Hypothalamus (tissue), 51 donors: ENCODE measurements around the gene NUFIP1.
"Not testable (repeated sequence)": the region's sequence is repeated elsewhere in the genome, so short reads cannot be mapped to it uniquely, and the experiment has no call there.

ENCODE experiments used
- DNase-seq, 51 donors: peaks; one replicate each; lab custom pipeline; 2025; lab: John Stamatoyannopoulos, UW

NUFIP1 gene

DNA sequence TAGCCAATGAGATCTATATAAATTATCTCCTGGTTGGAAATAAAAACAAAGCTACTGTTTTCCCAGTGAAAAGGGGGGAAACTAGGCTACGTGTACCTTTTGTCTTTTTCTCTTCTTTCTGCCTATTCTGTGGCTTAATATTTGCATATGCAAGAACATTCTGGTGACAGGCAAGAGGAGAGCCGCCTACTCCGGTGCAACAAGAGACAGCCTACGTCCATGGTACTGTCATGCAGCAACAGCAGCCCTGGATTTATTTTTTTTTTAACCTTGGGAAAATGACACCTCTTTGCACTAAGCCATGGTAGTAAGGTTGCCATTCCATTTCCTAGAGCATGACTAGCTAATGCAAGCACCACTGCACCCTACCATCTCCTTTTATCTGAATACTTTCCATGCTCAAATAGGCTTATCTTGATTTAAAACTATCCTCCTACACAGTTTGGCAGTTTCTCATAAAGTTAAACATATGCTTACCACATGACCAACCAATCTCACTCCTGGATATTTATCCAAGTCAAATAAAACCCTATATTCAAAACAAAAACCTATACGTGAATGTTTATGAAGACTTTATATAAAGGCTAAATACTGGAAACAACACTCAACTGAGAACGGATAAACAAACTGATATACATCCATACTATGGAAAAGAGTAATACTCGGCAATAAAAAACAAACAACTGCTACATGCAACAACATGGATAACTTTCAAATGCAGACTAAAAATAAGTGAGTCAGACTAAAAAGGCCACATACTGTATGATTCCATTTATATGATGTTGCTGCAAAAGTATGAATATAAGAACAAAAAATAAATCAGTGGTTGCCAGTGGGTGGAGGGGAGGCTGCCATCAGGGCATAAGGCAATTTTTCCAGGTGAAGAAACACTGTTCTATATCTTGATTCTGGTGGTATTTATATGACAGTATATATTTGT lies 17.3 kb downstream of the NUFIP1 start:
- DNase-seq, result peak in 1 of 51 donors; percentile 32

DNA sequence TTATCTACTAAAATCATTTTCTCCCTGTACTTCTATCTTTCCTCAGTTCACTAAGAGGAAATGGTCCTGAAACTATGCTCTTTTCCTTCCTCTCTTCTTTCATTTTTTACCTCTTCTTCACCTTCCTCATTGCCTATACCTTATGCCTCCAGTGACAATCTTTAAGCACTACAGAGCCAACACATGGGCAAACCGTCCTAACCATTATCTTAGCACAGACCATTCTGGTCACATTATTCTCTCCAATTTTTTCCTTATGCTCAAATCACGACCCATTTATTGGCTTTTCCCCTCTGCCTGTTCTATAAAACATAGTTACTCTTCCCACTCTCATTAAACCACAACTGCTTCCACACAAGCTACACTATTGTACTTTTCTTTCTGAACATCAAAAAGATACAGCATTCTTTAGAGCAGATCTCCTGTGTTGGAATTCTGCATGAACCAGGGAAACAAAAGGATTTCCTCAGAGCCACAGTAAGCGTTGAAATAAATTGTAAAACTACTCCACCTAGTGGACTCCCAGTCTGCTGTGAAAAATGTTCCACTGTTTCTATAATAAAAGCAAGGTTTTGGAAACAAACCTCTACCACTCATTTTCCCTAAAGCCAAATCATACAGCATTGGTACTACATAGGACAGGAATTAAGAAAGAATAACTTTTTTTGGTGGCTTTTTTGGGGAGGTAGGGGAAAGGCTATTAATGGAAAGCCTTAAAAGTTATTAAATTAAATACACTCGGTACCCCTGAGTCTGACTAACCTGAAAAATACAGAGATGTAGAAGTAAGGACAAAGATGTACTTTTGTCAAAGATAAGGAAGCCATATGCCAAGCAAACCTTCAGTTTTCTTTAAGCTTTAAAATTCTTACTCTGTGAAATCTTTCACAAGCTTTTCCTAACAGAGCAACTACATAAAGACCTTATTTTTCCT lies 19.5 kb downstream of the NUFIP1 start:
- peak in 3 of 51 donors; percentile 7 to 76 (median 14) for DNase-seq

DNA sequence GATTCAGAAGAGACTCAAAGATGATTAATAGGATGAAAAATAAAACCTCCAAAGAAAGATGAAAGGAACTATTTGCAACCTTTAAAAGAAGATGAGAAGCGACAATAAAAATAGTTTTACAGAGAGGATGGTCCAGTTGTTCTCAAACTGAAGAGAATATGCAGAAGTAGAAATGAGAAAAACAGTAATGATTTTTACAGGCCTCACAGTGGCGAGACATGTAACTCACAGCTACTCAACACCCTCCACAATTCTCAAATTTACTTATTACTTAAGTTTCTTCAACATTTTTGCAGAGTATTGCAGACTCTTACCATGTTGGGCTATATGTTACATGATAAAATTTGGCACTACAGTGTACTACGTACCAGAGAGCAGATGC lies 20.8 kb downstream of the NUFIP1 start:
- DNase-seq, result no peak

DNA sequence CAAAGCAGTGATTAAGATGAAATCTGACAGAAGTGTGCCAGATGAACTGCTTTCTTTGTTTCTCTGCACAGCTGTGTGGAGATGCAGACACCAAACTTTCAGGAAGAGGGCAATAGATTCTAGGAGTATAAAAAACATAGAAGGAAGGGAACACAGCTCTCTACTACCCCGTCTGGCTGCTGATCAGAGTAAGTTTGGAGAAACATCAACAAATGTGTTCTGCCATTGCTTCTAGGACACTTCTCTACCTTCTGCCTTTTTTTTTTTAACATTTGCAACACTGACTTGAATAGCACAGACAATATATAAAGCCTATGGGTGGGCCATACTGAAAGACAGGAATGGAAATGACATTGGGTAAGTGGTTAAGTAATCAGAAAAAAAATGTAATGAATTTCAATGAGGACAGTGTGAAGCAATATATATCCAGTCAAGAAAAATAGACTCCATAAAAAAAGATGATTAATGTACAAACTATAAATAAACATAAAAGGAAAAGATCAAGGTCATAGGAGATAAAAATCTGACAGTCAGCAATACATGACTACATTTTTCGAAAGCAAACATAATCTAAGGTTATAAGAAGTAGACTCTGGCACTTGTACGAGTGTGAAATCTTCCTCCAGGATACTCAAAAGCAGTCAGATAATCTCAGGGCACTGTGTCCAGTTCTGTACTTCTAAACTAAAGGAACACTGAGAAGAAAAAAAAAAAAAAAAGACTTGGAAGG lies 21.4 kb downstream of the NUFIP1 start:
- no peak for DNase-seq

DNA sequence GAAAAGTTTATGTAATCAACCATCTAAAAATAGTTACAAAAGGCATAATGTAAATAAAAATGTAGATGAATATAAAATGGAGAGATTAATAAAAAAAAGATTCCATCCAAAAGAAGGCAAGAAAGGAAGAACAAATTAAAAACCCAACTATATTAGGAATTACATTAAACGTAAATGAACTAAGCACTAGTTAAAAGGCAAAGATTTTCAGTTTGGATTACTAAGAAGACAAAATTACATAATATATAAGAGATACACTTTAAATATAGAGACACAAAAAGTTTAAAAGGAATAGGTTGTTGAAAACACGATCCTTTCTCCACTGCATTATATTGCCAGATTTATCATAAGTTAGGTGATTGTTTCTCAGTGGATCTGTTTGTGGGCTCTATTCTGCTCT lies 27.3 kb downstream of the NUFIP1 start:
- DNase-seq, result no peak

- no peak for DNase-seq
Measured at GRCh38 chr13:44955406-44955805, 33.9 kb downstream of the NUFIP1 start.

DNA sequence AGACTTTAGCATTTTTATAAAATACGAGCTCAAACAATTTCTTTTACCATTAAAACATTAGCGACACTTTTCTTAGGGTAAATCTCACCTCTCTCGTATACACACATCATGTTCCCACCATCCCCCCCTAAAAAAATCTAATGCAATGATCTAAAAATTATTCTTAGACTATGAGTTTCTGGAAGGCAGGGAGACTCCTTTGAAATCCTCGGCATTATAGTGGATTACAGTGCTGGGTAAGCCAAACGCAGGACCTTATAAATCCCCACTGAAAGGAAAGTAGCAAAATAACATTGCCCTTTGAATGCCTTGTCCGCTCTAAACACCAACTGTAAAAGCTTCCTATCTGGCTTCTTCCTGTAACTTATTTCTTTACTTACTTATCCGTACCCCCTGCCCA lies 35.0 kb downstream of the NUFIP1 start:
- DNase-seq, result no peak

- DNase-seq, result no peak
Measured at GRCh38 chr13:44952671-44953070, 36.6 kb downstream of the NUFIP1 start.

- DNase-seq, result no peak
Measured at GRCh38 chr13:44951184-44951583, 38.1 kb downstream of the NUFIP1 start.

GRCh38 chr13:44943411-44943810 lies 45.9 kb downstream of the NUFIP1 start:
- not testable (repeated sequence) for DNase-seq

DNA sequence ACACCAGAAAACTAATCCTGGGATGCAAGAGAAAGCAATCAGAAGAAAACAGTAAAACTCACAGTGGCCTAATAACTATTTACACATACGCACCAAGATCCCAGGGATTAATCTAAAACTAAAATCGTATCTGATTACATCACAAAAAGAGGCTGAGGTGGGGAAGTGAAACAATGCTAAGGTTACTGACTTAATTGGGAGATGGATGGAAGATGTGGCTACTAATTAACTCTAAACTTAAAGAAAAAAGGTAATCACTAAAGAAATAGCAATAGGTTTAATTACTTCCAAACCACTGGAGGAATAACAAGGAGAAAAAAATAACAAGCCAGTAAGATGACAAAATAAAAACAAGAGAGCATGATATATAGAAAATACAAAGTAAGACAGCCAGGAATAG lies 50.4 kb downstream of the NUFIP1 start:
- DNase-seq, result no peak

GRCh38 chr13:44936246-44936645 lies 53.0 kb downstream of the NUFIP1 start:
- no peak for DNase-seq

DNA sequence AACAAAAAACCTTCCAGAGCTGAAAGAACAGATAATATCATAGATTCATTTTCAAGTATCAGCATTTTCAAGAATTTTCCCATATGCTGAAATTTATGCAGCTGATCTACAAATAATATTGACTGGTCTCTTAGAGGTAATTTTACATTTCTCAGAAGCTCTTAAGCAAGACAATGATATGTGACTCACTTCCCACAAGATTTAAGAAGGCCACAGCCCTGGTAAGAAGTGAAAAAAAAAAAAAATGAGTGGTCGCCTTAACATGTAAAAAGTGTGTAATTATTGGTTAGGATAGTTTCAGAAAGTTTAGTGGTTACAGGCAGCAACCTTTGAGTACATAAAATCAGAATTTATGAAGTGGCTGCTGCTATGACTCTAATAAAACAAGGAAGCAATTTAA lies 54.5 kb downstream of the NUFIP1 start:
- DNase-seq, result no peak

GRCh38 chr13:44932850-44933251 lies 56.4 kb downstream of the NUFIP1 start:
- DNase-seq, result no peak

GRCh38 chr13:44932171-44932849 lies 57.0 kb downstream of the NUFIP1 start:
- DNase-seq, result no peak

GRCh38 chr13:44930963-44931623 lies 58.2 kb downstream of the NUFIP1 start:
- DNase-seq, result no peak

- no peak for DNase-seq
Measured at GRCh38 chr13:44930280-44930679, 59.0 kb downstream of the NUFIP1 start.

DNA sequence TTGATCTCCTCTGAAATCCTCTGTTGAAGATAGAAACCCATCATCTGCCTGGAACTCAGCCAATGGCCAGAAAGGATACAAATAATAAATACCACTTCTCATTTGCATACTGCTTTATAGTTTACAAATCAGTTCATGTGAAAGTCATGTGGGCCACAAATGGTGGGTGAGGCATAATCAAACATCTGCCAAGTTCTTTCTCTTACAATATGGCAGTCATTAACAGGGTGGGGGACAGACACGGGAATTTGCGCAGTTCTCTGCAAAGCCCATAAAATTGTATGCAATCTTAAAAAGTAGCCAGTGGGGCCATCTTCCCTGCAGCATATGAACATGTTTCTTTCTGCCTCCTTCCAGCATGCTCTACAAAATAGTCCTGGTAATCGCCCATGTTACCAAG lies 59.6 kb downstream of the NUFIP1 start:
- DNase-seq, result no peak

- no peak for DNase-seq
Measured at GRCh38 chr13:44927968-44928367, 61.3 kb downstream of the NUFIP1 start.
